HEK293 (cell line): Measurements from ENCODE around the gene CA10.

Source experiments
- PATZ1 ChIP-seq: fragments of 450-650 bp; formaldehyde crosslinking; IDR thresholded peaks from 2 replicates; pipeline ENCODE4 v1.5.1; 2016; ENCODE audit warnings: missing biosample characterization, missing genetic modification characterization
- ZNF530 ChIP-seq: fragments of 450-650 bp; formaldehyde crosslinking; IDR thresholded peaks from 2 replicates; pipeline ENCODE4 v1.5.1; 2016; ENCODE audit warnings: low read depth, missing biosample characterization, missing genetic modification characterization
- ZNF830 ChIP-seq: fragments of 450-650 bp; IDR thresholded peaks from 2 replicates; pipeline ENCODE4 v1.5.0; 2018; ENCODE audit warnings: missing biosample characterization, missing genetic modification characterization, low read depth, mild to moderate bottlenecking, moderate library complexity

- TF ChIP-seq PATZ1 (tag by site-specific recombination) (no peak), ZNF830 (tag by site-specific recombination) (no peak), ZNF530 (tag by site-specific recombination) (no peak)
Observed at GRCh38 chr17:51845776-51846175, 312.7 kb downstream of the CA10 start.
